ENCODE data around the gene FCHSD2. TPM values are rescaled to one million over a fixed set of nuclear protein-coding genes. Genes with fewer than 3 reads are reported as not detected.

Gene FCHSD2
- total RNA-seq, 1 experiment from 2014 or later = 22.6 TPM

DNA sequence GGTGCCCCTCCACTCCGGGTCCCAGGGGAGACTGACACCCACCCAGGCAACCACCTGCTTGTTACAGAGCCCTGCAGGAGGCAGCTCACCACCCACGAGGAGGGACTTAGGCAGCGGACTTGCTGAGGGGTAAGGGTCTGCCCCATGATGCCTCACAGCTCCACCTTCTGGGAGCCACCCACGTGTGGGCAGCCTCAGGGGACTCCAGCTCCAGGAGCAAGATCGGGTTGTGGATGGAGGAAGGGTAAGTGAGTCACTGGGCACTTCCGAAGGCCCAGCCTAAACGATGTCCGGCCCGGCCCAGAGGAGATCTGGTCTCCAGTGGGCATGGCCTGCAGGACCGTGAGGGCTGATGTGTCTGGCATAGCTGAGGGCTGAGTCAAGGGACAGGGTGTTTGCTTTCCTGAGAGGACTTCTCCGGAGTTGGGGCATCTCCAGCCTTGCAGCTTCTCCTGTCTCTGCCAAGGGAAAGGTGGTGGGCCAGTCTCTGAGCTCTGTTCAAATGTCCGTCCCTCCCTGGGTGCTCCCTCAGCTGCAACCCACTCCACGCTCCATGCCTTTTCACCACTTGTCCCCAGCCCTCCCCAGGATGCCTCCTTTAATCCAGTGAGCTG, 43.7 kb upstream of the FCHSD2 start:
- no TSS peak for BruUV-seq (replicated peaks)
- POLR2A ChIA-PET (ENCODE audit: unreplicated experiment) = interaction anchor here (0.5 to 1.6 kb wide), 9 partner anchors 8 to 499 kb away, joined by 3 to 9 read pairs (median 4); no protein-coding TSS in a partner anchor
- CTCF ChIA-PET = interaction anchor here (0.5 to 2.5 kb wide), 17 partner anchors 8 to 460 kb away, joined by 3 to 21 read pairs (median 6); partner anchors contain the start of gene P2RY6
- Histone ChIP-seq H3K27ac (peak overlapping the region; percentile 82), H3K4me1 (replicated peaks; ENCODE audit: insufficient read depth) (peaks cover 56% of the 10 kb centered on the region), H3K4me2 (peak overlapping the region; percentile 69), H3F3A (ENCODE audit: insufficient read depth, low read depth) (peaks cover 41% of the 10 kb centered on the region), H3K36me3 (ENCODE audit: low read depth) (no peaks in the 10 kb centered on the region), H2AFZ (peak overlapping the region; percentile 44; the same call in 1 of the 2 replicates), H3K9me3 (ENCODE audit: insufficient read depth, low read depth) (peaks cover 5% of the 10 kb centered on the region; the same call in 1 of the 2 replicates), H3K9me2 (ENCODE audit: insufficient read depth) (no peaks in the 10 kb centered on the region), H3K79me2 (ENCODE audit: low read depth) (no peaks in the 10 kb centered on the region), H3K4me3 (peak overlapping the region; percentile 36; the same call in 1 of the 2 replicates), H3K27me3 (ENCODE audit: insufficient read depth, low read depth) (no peaks in the 10 kb centered on the region), H4K20me1 (ENCODE audit: insufficient read depth) (no peaks in the 10 kb centered on the region)
- TF ChIP-seq, protein P1, sequence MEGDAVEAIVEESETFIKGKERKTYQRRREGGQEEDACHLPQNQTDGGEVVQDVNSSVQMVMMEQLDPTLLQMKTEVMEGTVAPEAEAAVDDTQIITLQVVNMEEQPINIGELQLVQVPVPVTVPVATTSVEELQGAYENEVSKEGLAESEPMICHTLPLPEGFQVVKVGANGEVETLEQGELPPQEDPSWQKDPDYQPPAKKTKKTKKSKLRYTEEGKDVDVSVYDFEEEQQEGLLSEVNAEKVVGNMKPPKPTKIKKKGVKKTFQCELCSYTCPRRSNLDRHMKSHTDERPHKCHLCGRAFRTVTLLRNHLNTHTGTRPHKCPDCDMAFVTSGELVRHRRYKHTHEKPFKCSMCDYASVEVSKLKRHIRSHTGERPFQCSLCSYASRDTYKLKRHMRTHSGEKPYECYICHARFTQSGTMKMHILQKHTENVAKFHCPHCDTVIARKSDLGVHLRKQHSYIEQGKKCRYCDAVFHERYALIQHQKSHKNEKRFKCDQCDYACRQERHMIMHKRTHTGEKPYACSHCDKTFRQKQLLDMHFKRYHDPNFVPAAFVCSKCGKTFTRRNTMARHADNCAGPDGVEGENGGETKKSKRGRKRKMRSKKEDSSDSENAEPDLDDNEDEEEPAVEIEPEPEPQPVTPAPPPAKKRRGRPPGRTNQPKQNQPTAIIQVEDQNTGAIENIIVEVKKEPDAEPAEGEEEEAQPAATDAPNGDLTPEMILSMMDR (conservative IDR thresholded peaks at IDR 0.05) = no peak
- TF ChIP-seq EZH2 (IDR thresholded peaks at IDR 0.05; ENCODE audit: low read depth) = no peak
- intact Hi-C loops (cut with micrococcal nuclease; ENCODE audit: unreplicated experiment) = loop anchor here (1.0 to 2.0 kb wide), 7 partner anchors 9 to 150 kb away; partner anchors contain the start of gene P2RY2
- DNase-seq = peak; percentile 92 to 97

DNA sequence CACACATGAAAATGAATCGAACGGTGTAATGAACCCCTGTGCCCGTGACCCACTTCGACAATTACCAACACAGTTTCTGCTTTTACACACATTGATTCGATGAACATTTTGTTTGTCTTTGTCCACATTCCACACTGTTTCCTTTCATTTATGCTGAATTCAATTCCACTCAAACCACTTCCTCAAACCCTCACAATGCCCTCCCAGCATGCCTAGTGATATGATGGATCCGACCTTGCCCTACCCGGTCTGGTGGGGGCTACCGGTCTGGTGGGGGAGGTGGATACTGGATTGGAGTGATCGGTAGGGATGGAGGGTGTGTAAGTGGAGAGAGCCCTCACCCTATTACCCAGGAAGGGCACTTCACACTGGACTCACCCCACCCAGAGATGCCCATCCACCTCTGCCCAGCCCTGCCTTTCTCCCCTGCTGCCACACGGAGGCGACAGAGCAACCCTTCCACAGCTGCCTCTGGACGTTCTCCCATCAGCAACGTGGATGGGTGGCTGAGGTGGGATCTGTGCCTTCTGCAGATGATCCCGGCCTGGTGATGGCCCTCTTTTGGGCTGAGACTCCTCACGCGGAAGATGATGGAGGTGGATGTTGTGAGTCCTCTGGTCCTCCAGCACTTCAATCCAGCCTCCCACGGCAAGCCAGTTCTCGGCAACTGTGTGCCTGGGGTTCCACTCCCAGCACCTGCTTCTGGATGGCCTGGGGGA, 43.0 kb upstream of the FCHSD2 start:
- TF ChIP-seq EZH2 (IDR thresholded peaks at IDR 0.05; ENCODE audit: low read depth) = no peak
- TF ChIP-seq, protein P1 (conservative IDR thresholded peaks at IDR 0.05) = peak; percentile 96
- Histone ChIP-seq H3K79me2 (ENCODE audit: low read depth) (no peaks in the 10 kb centered on the region), H3K9me3 (ENCODE audit: insufficient read depth, low read depth) (peaks cover 5% of the 10 kb centered on the region; the same call in 1 of the 2 replicates), H3K4me1 (replicated peaks; ENCODE audit: insufficient read depth) (peaks cover 49% of the 10 kb centered on the region), H3K36me3 (ENCODE audit: low read depth) (no peaks in the 10 kb centered on the region), H3K4me3 (peak overlapping the region; percentile 36; the same call in 1 of the 2 replicates), H3K27ac (peak overlapping the region; percentile 82), H3K4me2 (peak overlapping the region; percentile 69), H3F3A (ENCODE audit: insufficient read depth, low read depth) (peaks cover 41% of the 10 kb centered on the region), H4K20me1 (ENCODE audit: insufficient read depth) (no peaks in the 10 kb centered on the region), H3K27me3 (ENCODE audit: insufficient read depth, low read depth) (no peaks in the 10 kb centered on the region), H2AFZ (peak overlapping the region; percentile 44; the same call in 1 of the 2 replicates), H3K9me2 (ENCODE audit: insufficient read depth) (no peaks in the 10 kb centered on the region)
- intact Hi-C loops (cut with micrococcal nuclease; ENCODE audit: unreplicated experiment) = loop anchor here (1.0 kb wide), 5 partner anchors 33 to 150 kb away; partner anchors contain the start of gene P2RY2
- peak; percentile 80 to 88 for DNase-seq
- POLR2A ChIA-PET (ENCODE audit: unreplicated experiment) = interaction anchor here (0.6 to 1.6 kb wide), 5 partner anchors 9 to 373 kb away, joined by 3 to 9 read pairs (median 6); no protein-coding TSS in a partner anchor
- CTCF ChIA-PET = interaction anchor here (0.5 to 2.5 kb wide), 15 partner anchors 7 to 460 kb away, joined by 3 to 21 read pairs (median 6); partner anchors contain the start of gene P2RY6
- BruUV-seq (replicated peaks) = TSS peak; percentile 52

DNA sequence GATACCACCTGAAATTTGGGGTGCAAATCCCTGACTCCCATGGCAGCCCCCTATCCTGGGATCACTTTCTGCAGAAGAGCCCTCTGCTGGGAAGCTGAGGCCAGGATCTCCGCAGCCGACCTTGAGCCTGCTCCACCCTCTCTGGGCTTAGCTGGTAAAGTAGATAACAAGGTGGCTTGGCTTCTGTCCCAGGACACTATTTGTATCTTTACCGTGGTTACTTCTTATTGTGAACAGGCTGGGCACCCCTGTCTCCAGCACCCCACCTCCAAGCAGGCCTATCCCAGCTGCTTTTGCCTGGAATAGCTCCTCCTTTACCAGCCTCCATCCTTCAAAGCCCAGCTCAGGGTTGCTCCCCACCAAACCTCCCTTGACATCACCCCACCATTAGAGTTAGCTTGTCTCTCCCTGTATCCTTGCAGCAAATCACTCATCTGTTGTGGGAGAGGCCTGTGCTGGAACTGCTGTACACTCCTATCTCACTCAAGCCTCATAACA, 40.8 kb upstream of the FCHSD2 start:
- no peak overlapping the region for H2AFZ ChIP-seq
- no peaks in the 10 kb centered on the region for H4K20me1 ChIP-seq (ENCODE audit: insufficient read depth)
- no TSS peak for BruUV-seq (replicated peaks)
- no peak overlapping the region for H3K27ac ChIP-seq
- no peaks in the 10 kb centered on the region for H3K36me3 ChIP-seq (ENCODE audit: low read depth)
- H3K79me2 ChIP-seq (ENCODE audit: low read depth) = no peaks in the 10 kb centered on the region
- intact Hi-C loops (cut with micrococcal nuclease; ENCODE audit: unreplicated experiment) = no loop called here
- POLR2A ChIA-PET (ENCODE audit: unreplicated experiment) = no interaction called here
- peaks cover 36% of the 10 kb centered on the region for H3K4me1 ChIP-seq (replicated peaks; ENCODE audit: insufficient read depth)
- H3K27me3 ChIP-seq (ENCODE audit: insufficient read depth, low read depth) = no peaks in the 10 kb centered on the region
- H3K4me2 ChIP-seq = no peak overlapping the region
- CTCF ChIA-PET = interaction anchor here (0.9 kb wide), 1 partner anchor 106 kb away, joined by 5 read pairs; no protein-coding TSS in a partner anchor
- no peak overlapping the region for H3K4me3 ChIP-seq
- H3K9me3 ChIP-seq (ENCODE audit: insufficient read depth, low read depth) = peaks cover 5% of the 10 kb centered on the region; the same call in 1 of the 2 replicates
- H3K9me2 ChIP-seq (ENCODE audit: insufficient read depth) = no peaks in the 10 kb centered on the region
- TF ChIP-seq, protein P1 (conservative IDR thresholded peaks at IDR 0.05) = no peak
- no peak for TF ChIP-seq EZH2 (IDR thresholded peaks at IDR 0.05; ENCODE audit: low read depth)
- peaks cover 41% of the 10 kb centered on the region for H3F3A ChIP-seq (ENCODE audit: insufficient read depth, low read depth)
- no peak for DNase-seq

All from PC-9 (cell line).